BJ (cell line): ENCODE data around the gene SLC25A26. TPM values are rescaled to one million over a fixed set of nuclear protein-coding genes. Genes with fewer than 3 reads are reported as not detected.

ENCODE experiments used
- CTCF ChIA-PET: fragments of 350-600 bp; formaldehyde crosslinking; extraction: SDS; loops from one replicate; lab custom pipeline; 2021; ENCODE audit warnings: antibody characterized with exemption, inconsistent platforms; lab: Yijun Ruan, JAX
- POLR2A ChIA-PET: fragments of 300-600 bp; sonication (Branson Sonifier 250); formaldehyde crosslinking; extraction: SDS; loops from one replicate; lab custom pipeline; 2021; ENCODE audit warnings: antibody characterized with exemption; lab: Charles Lee
- DNase-seq: peaks from one replicate; pipeline ENCODE4 v3.0.0-alpha.2; 2011; ENCODE audit warnings: low read depth
- H3K27me3 ChIP-seq: 2 replicates; pipeline ENCODE4 v1.6.0; 2011; ENCODE audit warnings: low read length; ENCODE audit not compliant: control insufficient read depth, insufficient read depth
- H3K36me3 ChIP-seq: 2 replicates; pipeline ENCODE4 v1.5.1; 2011; ENCODE audit warnings: low read length; ENCODE audit not compliant: control insufficient read depth, insufficient read depth
- H3K4me3 ChIP-seq: 2 replicates; pipeline ENCODE4 v1.5.1; 2011; ENCODE audit warnings: low read depth, mild to moderate bottlenecking, control low read depth, low read length
- CTCF ChIP-seq: IDR thresholded peaks from 2 replicates; pipeline ENCODE4 v1.5.1; 2011; ENCODE audit warnings: low read depth, mild to moderate bottlenecking, control low read depth, inconsistent platforms, low read length, moderate library complexity; ENCODE audit not compliant: insufficient read depth
- polyA plus RNA-seq: library from polyadenylated mRNA; depleted of rRNA; stranded (reverse); fragments of >200 nt; gene quantifications from 2 replicates; pipeline ENCODE4 v1.2.3, GENCODE V29; 2011

SLC25A26 gene
- polyA plus RNA-seq, 1 experiment, result 29.5 TPM

GRCh38 chr3:66396161-66396760 lies 175.5 kb downstream of the SLC25A26 start:
- TF ChIP-seq CTCF, result no peak
- Histone ChIP-seq H3K27me3 (no peaks in the 10 kb centered on the region), H3K4me3 (no peak overlapping the region), H3K36me3 (no peaks in the 10 kb centered on the region; the same call in none of the 2 replicates)
- no peak for DNase-seq
- ChIA-PET POLR2A (no interaction called here), CTCF (interaction anchor here (1.6 to 3.4 kb wide), 2 partner anchors 11 to 419 kb away, joined by 3 to 15 read pairs; no protein-coding TSS in a partner anchor)

- Histone ChIP-seq H3K27me3 (no peaks in the 10 kb centered on the region), H3K4me3 (no peak overlapping the region), H3K36me3 (no peaks in the 10 kb centered on the region; the same call in none of the 2 replicates)
- TF ChIP-seq CTCF, result no peak
- POLR2A ChIA-PET, result interaction anchor here (0.6 to 0.7 kb wide), 3 partner anchors 12 to 123 kb away, joined by 3 to 4 read pairs (median 4); no protein-coding TSS in a partner anchor
- DNase-seq, result no peak
- CTCF ChIA-PET, result interaction anchor here (1.6 to 3.4 kb wide), 2 partner anchors 11 to 419 kb away, joined by 3 to 15 read pairs; no protein-coding TSS in a partner anchor
These were observed 176.1 kb downstream of the SLC25A26 start for GRCh38 chr3:66396888-66397287.

- ChIA-PET CTCF (interaction anchor here (3.4 kb wide), 1 partner anchor 10 kb away, joined by 15 read pairs; no protein-coding TSS in a partner anchor), POLR2A (no interaction called here)
- no peak for DNase-seq
- Histone ChIP-seq H3K36me3 (no peaks in the 10 kb centered on the region; the same call in none of the 2 replicates), H3K27me3 (no peaks in the 10 kb centered on the region), H3K4me3 (no peak overlapping the region)
- TF ChIP-seq CTCF, result no peak
These were observed 176.9 kb downstream of the SLC25A26 start for GRCh38 chr3:66397745-66398144.

- POLR2A ChIA-PET, result no interaction called here
- no peak for DNase-seq
- CTCF ChIA-PET, result interaction anchor here (0.7 to 3.4 kb wide), 3 partner anchors 9 to 418 kb away, joined by 3 to 15 read pairs (median 3); no protein-coding TSS in a partner anchor
- H3K36me3 ChIP-seq, result no peaks in the 10 kb centered on the region; the same call in none of the 2 replicates
- no peak overlapping the region for H3K4me3 ChIP-seq
- TF ChIP-seq CTCF, result no peak
- H3K27me3 ChIP-seq, result no peaks in the 10 kb centered on the region
These were observed 177.6 kb downstream of the SLC25A26 start for GRCh38 chr3:66398228-66399025.
